CD4-positive, alpha-beta memory T cell (primary cell): ENCODE results near the gene ACKR2. TPM values are rescaled to one million over a fixed set of nuclear protein-coding genes. Genes with fewer than 3 reads are reported as not detected.

Experiments
- CTCF ChIA-PET: fragments of 350-600 bp; sonication (Branson Sonifier 250); formaldehyde crosslinking; loops from one replicate; lab custom pipeline; 2021; ENCODE audit warnings: inconsistent platforms; ENCODE audit not compliant: partially characterized antibody; lab: Charles Lee
- POLR2A ChIA-PET: fragments of 350-600 bp; sonication (Branson Sonifier 250); formaldehyde crosslinking; loops from one replicate; lab custom pipeline; 2021; ENCODE audit not compliant: partially characterized antibody; lab: Charles Lee
- DNase-seq, 5 donors: peaks; one replicate each; pipeline versions ENCODE4 v3.0.0 to v3.0.0-alpha.2; 2020 to 2022; ENCODE audit warnings: mixed read lengths in 1 of 5
- H3K27ac ChIP-seq: one replicate; pipeline ENCODE4 v1.7.0; 2013; ENCODE audit warnings: low read depth, low read length
- H3K27me3 ChIP-seq: 2 replicates; pipeline ENCODE4 v1.7.0; 2013; ENCODE audit warnings: mild to moderate bottlenecking, low read length, moderate library complexity; ENCODE audit not compliant: insufficient read depth
- H3K36me3 ChIP-seq: 2 replicates; pipeline ENCODE4 v1.7.0; 2013; ENCODE audit warnings: mild to moderate bottlenecking, low read length, moderate library complexity; ENCODE audit not compliant: insufficient read depth
- H3K4me1 ChIP-seq: 2 replicates; pipeline ENCODE4 v1.7.0; 2013; ENCODE audit warnings: mild to moderate bottlenecking, low read length, moderate library complexity; ENCODE audit not compliant: insufficient read depth
- H3K4me3 ChIP-seq, 2 donors: one replicate each; pipeline ENCODE4 v1.7.0; 2013; ENCODE audit warnings: low read length in 2 of 2, mild to moderate bottlenecking in 1 of 2
- H3K9me3 ChIP-seq, 2 donors: one replicate each; pipeline ENCODE4 v1.7.0; 2013; ENCODE audit warnings: low read length in 2 of 2, control low read depth in 1 of 2; ENCODE audit not compliant: control insufficient read depth in 1 of 2
- H3K27ac Mint-ChIP-seq, 7 donors: one replicate each; pipeline ENCODE4 v1.8.0; 2020 to 2021; ENCODE audit warnings: mixed read lengths in 7 of 7, mild to moderate bottlenecking in 6 of 7, inconsistent platforms in 3 of 7, moderate library complexity in 3 of 7
- H3K27me3 Mint-ChIP-seq, 2 donors: one replicate each; pipeline ENCODE4 v1.8.0; 2020 to 2021; ENCODE audit warnings: mixed read lengths in 2 of 2
- H3K36me3 Mint-ChIP-seq, 2 donors: one replicate each; pipeline ENCODE4 v1.8.0; 2020 to 2021; ENCODE audit warnings: mixed read lengths in 2 of 2, inconsistent platforms in 1 of 2, mild to moderate bottlenecking in 1 of 2
- H3K4me1 Mint-ChIP-seq, 4 donors: one replicate each; pipeline ENCODE4 v1.8.0; 2020 to 2021; ENCODE audit warnings: mixed read lengths in 4 of 4, mild to moderate bottlenecking in 1 of 4
- H3K4me3 Mint-ChIP-seq, 8 donors: one replicate each; pipeline ENCODE4 v1.8.0; 2020 to 2021; ENCODE audit warnings: mixed read lengths in 8 of 8, mild to moderate bottlenecking in 7 of 8, moderate library complexity in 6 of 8, inconsistent platforms in 3 of 8
- H3K9me3 Mint-ChIP-seq, 8 donors: one replicate each; pipeline ENCODE4 v1.8.0; 2020 to 2021; ENCODE audit warnings: mixed read lengths in 8 of 8, mild to moderate bottlenecking in 5 of 8, inconsistent platforms in 3 of 8, moderate library complexity in 1 of 8
- intact Hi-C: fragments of 100-400 bp; cut with micrococcal nuclease; formaldehyde crosslinking; loops from one replicate; pipeline ENCODE4 v1.15.1; 2023
- polyA plus RNA-seq, 2 donors: library from polyadenylated mRNA; unstranded; fragments of 300-500 nt; fragmentation: Illumina TruSeq; gene quantifications; one replicate each; pipeline ENCODE4 v1.2.3, GENCODE V29; 2021
- total RNA-seq, 2 experiments: library from RNA; stranded (reverse); gene quantifications; one replicate each; pipeline ENCODE4 v1.2.3, GENCODE V29; 2021

ACKR2 gene
- total and polyA plus RNA-seq, 4 experiments from 2014 or later = 0.28 to 0.49 TPM; not detected in 2

DNA sequence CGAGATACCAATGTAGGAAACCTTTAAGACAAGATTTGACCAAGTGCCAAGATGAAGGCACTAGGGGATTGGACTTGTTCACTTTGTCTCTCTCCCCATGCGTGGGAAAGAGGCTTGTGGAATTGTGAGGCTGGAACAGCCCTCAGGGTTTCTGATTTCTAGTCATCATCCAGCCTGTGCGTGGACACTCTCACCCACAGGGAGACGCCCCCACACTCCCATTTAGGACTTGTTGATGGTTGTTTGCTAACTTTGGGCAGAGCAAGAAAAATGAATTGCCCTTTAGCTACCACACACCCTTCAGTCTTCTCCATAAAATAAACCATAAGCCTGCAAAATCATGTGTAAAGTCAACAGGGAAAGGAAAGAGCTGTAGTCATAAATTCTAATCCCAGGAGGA lies 18.4 kb downstream of the ACKR2 start:
- no peaks in the 10 kb centered on the region for H3K9me3 Mint-ChIP-seq
- Histone ChIP-seq H3K36me3 (no peaks in the 10 kb centered on the region), H3K27me3 (no peaks in the 10 kb centered on the region), H3K27ac (no peak overlapping the region), H3K4me3 (no peak overlapping the region), H3K9me3 (no peaks in the 10 kb centered on the region), H3K4me1 (no peaks in the 10 kb centered on the region)
- ChIA-PET POLR2A (interaction anchor here (0.9 kb wide), 1 partner anchor 51 kb away, joined by 3 read pairs; no protein-coding TSS in a partner anchor), CTCF (interaction anchor here (0.5 to 1.2 kb wide), 2 partner anchors 13 to 56 kb away, joined by 3 to 4 read pairs; no protein-coding TSS in a partner anchor)
- intact Hi-C loops = no loop called here
- H3K27ac Mint-ChIP-seq = no peak overlapping the region
- peaks cover 18 to 21% of the 10 kb centered on the region in 2 donors for H3K27me3 Mint-ChIP-seq
- H3K36me3 Mint-ChIP-seq = no peaks in the 10 kb centered on the region
- no peak for DNase-seq
- no peak overlapping the region for H3K4me3 Mint-ChIP-seq
- H3K4me1 Mint-ChIP-seq = peaks cover 0 to 6% (median 2%) of the 10 kb centered on the region in 4 donors

DNA sequence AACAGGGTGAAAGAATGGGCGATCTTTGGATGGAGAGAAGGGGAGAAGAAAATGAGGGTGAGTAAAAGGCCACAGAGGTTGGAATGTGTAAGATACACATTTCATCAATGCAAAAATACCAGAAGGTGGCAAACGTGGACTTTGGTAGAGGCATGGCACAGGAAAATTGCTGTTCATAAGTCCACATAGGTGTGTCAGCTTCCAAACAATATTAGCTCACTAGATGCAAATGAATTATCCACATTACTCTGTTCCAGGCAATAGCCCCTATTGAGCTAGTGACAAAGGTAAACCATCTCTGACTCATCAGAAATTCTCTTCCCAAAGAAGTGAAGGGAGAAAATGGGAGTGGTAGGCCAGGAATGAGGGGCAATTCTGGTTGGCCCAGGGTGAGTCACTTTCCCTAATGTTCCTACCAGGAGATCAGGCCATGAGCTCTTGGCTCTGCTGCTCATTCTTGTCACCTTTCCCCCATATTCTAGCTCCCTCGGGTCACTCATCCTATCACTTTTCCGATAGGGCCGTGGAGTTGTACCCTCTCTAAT lies 19.9 kb downstream of the ACKR2 start:
- Histone ChIP-seq H3K36me3 (no peaks in the 10 kb centered on the region), H3K9me3 (no peaks in the 10 kb centered on the region), H3K27ac (no peak overlapping the region), H3K4me1 (no peaks in the 10 kb centered on the region), H3K4me3 (no peak overlapping the region), H3K27me3 (no peaks in the 10 kb centered on the region)
- Mint-ChIP-seq H3K27ac (peak overlapping the region in 1 of 7 donors; percentile 3), H3K4me1 (peaks cover 0 to 6% (median 2%) of the 10 kb centered on the region in 4 donors), H3K9me3 (no peaks in the 10 kb centered on the region), H3K4me3 (no peak overlapping the region), H3K36me3 (no peaks in the 10 kb centered on the region), H3K27me3 (peaks cover 18 to 21% of the 10 kb centered on the region in 2 donors)
- POLR2A ChIA-PET = no interaction called here
- DNase-seq = no peak
- intact Hi-C loops = no loop called here
- CTCF ChIA-PET = interaction anchor here (0.8 kb wide), 1 partner anchor 53 kb away, joined by 3 read pairs; no protein-coding TSS in a partner anchor

DNA sequence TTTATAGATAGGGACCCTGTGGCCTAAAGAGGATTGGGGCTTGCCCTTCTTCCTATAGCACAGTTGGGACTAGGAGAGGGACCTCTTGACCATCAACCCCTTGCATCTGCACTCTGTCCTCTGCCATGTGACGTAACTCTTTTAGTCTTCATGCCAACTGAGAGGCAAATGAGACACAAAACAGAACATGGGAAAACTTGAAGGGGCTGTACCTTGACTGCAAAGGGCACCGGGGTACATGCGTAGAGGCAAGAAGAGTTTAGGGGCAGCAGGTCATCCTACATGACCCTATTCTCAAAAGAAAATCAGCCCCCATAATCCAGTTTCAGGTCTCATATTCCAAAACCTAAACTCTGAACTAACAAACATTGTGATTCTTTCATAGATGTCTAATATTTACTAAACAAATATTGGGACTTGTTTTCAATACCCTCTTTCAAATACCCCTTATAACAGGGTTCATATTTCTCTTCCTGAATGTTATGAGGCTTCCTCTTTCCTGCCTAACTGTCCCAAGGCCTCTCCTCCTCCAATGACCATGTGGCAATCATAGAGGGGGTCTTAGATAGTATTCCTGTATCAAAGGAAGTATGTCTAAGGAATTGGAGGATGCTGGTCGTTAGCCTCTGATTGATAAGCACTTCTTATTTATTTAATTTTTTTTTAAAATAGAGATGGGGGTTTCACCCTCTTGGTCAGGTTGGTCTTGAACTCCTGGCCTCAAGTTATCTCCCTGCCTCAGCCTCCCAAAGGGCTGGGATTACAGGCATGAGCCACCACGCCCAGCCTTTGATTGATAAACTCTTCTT lies 20.6 kb downstream of the ACKR2 start:
- H3K27ac ChIP-seq = no peak overlapping the region
- ChIA-PET CTCF (interaction anchor here (0.8 kb wide), 1 partner anchor 53 kb away, joined by 3 read pairs; no protein-coding TSS in a partner anchor), POLR2A (no interaction called here)
- H3K4me1 ChIP-seq = no peaks in the 10 kb centered on the region
- H3K27me3 ChIP-seq = no peaks in the 10 kb centered on the region
- no peaks in the 10 kb centered on the region for H3K9me3 Mint-ChIP-seq
- intact Hi-C loops = loop anchor here (2.0 kb wide), 1 partner anchor 49 kb away; no protein-coding TSS in a partner anchor
- H3K4me1 Mint-ChIP-seq = peaks cover 0 to 6% (median 2%) of the 10 kb centered on the region in 4 donors
- no peak overlapping the region for H3K27ac Mint-ChIP-seq
- H3K4me3 ChIP-seq = no peak overlapping the region
- peaks cover 18 to 22% of the 10 kb centered on the region in 2 donors for H3K27me3 Mint-ChIP-seq
- H3K36me3 Mint-ChIP-seq = no peaks in the 10 kb centered on the region
- no peaks in the 10 kb centered on the region for H3K9me3 ChIP-seq
- DNase-seq = no peak
- H3K36me3 ChIP-seq = no peaks in the 10 kb centered on the region
- H3K4me3 Mint-ChIP-seq = no peak overlapping the region

DNA sequence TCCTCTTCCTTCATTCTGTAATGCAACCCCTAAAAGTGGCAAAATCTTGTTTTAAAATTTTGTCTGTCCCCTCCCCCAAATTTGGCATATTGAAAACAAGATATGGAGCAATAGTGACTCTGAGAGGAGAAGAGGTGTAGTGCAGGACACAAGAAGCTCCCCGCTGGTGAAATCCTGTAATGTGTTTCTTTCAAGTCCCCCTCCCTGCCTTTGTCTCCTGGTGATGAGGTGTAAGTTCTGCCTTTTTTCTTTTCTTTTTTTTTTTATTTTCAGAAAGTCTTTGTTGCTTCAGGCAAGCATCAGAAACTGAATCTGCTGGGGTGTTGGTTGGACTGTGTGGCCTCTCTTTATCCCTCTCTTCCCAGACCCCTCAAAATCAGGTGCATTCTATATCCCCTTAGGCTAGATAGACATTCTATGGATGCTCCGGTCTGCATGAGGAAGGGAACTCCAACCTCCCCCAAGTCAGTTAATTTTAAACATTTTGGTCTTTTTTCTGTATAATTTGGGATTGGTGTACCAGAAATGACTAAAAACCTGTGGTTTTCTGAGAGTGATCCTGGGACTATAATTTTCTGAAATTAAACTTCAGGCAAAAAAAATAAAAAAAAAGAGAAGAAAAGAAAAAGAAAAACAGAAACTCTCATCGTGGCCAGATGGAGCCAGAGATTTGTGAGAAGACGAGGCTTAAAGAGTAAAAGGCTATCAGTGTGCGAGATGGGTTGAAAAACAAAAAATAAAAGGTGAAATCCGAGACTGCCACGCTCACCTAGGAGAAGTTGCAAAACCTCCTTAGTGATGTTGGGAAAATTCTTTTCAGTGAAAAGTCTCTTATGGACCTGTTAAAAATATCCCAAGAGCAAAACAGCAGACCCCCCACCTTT lies 21.4 kb downstream of the ACKR2 start:
- Histone ChIP-seq H3K27me3 (no peaks in the 10 kb centered on the region), H3K4me1 (no peaks in the 10 kb centered on the region), H3K9me3 (no peaks in the 10 kb centered on the region), H3K27ac (no peak overlapping the region), H3K4me3 (no peak overlapping the region), H3K36me3 (no peaks in the 10 kb centered on the region)
- no peak for DNase-seq
- intact Hi-C loops = loop anchor here (1.0 to 2.0 kb wide), 3 partner anchors 26 to 51 kb away; partner anchors contain the start of gene HIGD1A
- no peaks in the 10 kb centered on the region for H3K9me3 Mint-ChIP-seq
- peaks cover 0 to 6% (median 2%) of the 10 kb centered on the region in 4 donors for H3K4me1 Mint-ChIP-seq
- CTCF ChIA-PET = interaction anchor here (0.9 to 2.7 kb wide), 9 partner anchors 9 to 52 kb away, joined by 3 to 16 read pairs (median 7); no protein-coding TSS in a partner anchor
- H3K36me3 Mint-ChIP-seq = no peaks in the 10 kb centered on the region
- POLR2A ChIA-PET = interaction anchor here (0.9 kb wide), 1 partner anchor 51 kb away, joined by 4 read pairs; no protein-coding TSS in a partner anchor
- no peak overlapping the region for H3K4me3 Mint-ChIP-seq
- H3K27me3 Mint-ChIP-seq = peaks cover 18 to 23% of the 10 kb centered on the region in 2 donors
- no peak overlapping the region for H3K27ac Mint-ChIP-seq

DNA sequence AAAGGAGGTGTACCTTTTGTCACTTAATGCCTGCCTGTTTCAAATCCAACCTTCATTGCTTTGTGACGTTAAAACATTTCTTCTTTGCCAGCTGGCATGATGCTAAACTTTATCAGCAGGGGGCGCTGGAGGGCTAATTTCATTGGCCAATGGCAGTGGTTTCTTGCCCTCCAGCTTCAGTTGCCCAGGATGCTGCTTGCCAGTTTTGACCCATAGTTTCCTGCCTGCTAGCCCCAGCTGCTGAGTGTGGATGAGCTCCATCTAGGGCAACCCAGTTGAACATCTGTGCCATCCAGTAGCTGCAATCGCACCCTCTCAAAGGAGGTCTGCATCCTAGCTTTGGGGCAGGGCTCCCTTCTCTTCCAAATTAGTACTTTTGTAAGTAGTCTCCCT lies 22.1 kb downstream of the ACKR2 start:
- Mint-ChIP-seq H3K9me3 (no peaks in the 10 kb centered on the region), H3K27ac (no peak overlapping the region), H3K27me3 (peaks cover 13 to 26% of the 10 kb centered on the region in 2 donors), H3K36me3 (no peaks in the 10 kb centered on the region), H3K4me1 (peaks cover 0 to 6% (median 2%) of the 10 kb centered on the region in 4 donors), H3K4me3 (no peak overlapping the region)
- H3K9me3 ChIP-seq = no peaks in the 10 kb centered on the region
- H3K27ac ChIP-seq = no peak overlapping the region
- H3K27me3 ChIP-seq = no peaks in the 10 kb centered on the region
- H3K4me1 ChIP-seq = no peaks in the 10 kb centered on the region
- H3K4me3 ChIP-seq = no peak overlapping the region
- DNase-seq = peak; percentile 64 to 70 (median 65)
- H3K36me3 ChIP-seq = no peaks in the 10 kb centered on the region
- ChIA-PET POLR2A (interaction anchor here (0.9 kb wide), 1 partner anchor 50 kb away, joined by 4 read pairs; no protein-coding TSS in a partner anchor), CTCF (interaction anchor here (0.9 to 2.7 kb wide), 9 partner anchors 8 to 52 kb away, joined by 3 to 16 read pairs (median 7); no protein-coding TSS in a partner anchor)
- intact Hi-C loops = loop anchor here (1.0 to 2.0 kb wide), 3 partner anchors 27 to 51 kb away; partner anchors contain the start of gene HIGD1A

DNA sequence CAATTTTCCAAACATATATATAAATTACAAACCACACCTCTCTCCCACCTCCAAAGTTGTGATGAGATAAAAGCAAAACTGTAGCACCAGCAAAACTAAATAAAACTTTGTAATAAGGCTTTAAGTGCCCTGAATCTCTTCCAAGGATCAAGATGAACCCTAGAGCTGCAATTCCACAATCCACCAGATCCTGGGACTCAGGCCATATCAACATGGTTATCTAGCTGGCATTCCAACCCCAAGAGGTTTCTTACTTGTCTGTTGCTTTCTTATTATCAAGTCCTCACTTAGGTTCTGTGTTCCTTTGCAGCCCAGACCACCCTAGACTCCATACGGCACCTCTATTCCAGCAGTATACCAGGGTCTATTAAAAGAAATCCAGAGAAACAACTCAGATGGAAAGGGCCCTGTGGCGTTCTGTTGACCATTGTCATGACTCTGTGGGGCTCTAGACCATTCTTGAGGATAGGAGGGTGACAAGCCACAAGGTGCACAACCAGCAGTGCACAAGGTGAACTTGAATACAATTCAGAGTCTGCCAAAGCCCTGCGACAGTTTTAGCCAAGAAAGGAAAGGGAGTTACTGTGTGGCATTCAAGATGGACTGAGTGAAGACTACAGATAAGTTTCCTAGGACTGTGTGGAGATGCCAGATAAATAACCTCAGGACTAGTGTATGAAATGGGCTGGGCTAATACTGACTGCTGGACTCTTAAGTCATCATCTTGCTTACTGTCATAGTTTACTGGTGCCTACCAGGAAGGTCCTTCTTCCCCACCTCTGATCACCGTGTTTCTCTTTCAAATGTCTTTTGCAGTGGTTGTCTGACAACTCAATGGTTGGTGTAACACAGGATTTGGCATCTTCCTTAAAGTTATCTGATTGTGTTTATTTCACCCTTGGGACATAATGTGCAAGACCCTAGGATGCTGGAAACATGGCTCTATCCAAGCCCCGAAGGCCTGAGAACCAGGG lies 27.2 kb downstream of the ACKR2 start:
- Mint-ChIP-seq H3K27me3 (peaks cover 3 to 18% of the 10 kb centered on the region in 2 donors), H3K36me3 (no peaks in the 10 kb centered on the region), H3K4me3 (no peak overlapping the region), H3K4me1 (peaks cover 0 to 3% (median 0%) of the 10 kb centered on the region in 4 donors), H3K9me3 (no peaks in the 10 kb centered on the region), H3K27ac (no peak overlapping the region)
- Histone ChIP-seq H3K4me3 (no peak overlapping the region), H3K27ac (no peak overlapping the region), H3K36me3 (no peaks in the 10 kb centered on the region), H3K4me1 (no peaks in the 10 kb centered on the region), H3K27me3 (no peaks in the 10 kb centered on the region), H3K9me3 (no peaks in the 10 kb centered on the region)
- no peak for DNase-seq
- intact Hi-C loops = no loop called here
- CTCF ChIA-PET = interaction anchor here (0.7 to 0.8 kb wide), 2 partner anchors 56 to 57 kb away, joined by 3 read pairs; no protein-coding TSS in a partner anchor
- POLR2A ChIA-PET = no interaction called here
